Caki2 (cell line): Measurements from ENCODE around the gene PDE4D. TPM values are rescaled to one million over a fixed set of nuclear protein-coding genes. Genes with fewer than 3 reads are reported as not detected.
"Not testable (repeated sequence)": the region's sequence is repeated elsewhere in the genome, so short reads cannot be mapped to it uniquely, and the experiment has no call there.

ENCODE experiments used
- DNase-seq: peaks from one replicate; pipeline ENCODE4 v3.0.0-alpha.2; 2015; ENCODE audit warnings: low read depth
- in situ Hi-C: cut with HindIII; loops from 2 replicates; pipeline ENCODE4 v1.10.0; 2016; ENCODE audit warnings: low sequenced_read_pairs, low pct_unique_long_range_greater_than_20kb, mixed read lengths
- total RNA-seq: library from RNA; depleted of rRNA; stranded (reverse); fragments of >200 nt; shearing (Covaris generic); gene quantifications from 2 replicates; pipeline ENCODE4 v1.2.3, GENCODE V29; 2014; ENCODE audit warnings: low replicate concordance

The PDE4D gene
- total RNA-seq, 1 experiment from 2014 or later = 19.4 TPM

- no peak for DNase-seq
- in situ Hi-C loops = no loop called here
These were observed 195.0 kb downstream of the PDE4D start for GRCh38 chr5:59698207-59699178.

- in situ Hi-C loops = no loop called here
- no peak for DNase-seq
These were observed 199.1 kb downstream of the PDE4D start for GRCh38 chr5:59694411-59694810.

- DNase-seq = no peak
- in situ Hi-C loops = no loop called here
These were observed 199.8 kb downstream of the PDE4D start for GRCh38 chr5:59693492-59694309.

- no peak for DNase-seq
- in situ Hi-C loops = no loop called here
These were observed 207.7 kb downstream of the PDE4D start for GRCh38 chr5:59685793-59686192.

GRCh38 chr5:59685191-59685530, 208.4 kb downstream of the PDE4D start:
- DNase-seq = no peak
- in situ Hi-C loops = no loop called here

- no peak for DNase-seq
- in situ Hi-C loops = no loop called here
These were observed 208.9 kb downstream of the PDE4D start for GRCh38 chr5:59684388-59685190.

GRCh38 chr5:59683311-59683710, 210.2 kb downstream of the PDE4D start:
- in situ Hi-C loops = no loop called here

GRCh38 chr5:59682542-59682941, 211.0 kb downstream of the PDE4D start:
- no peak for DNase-seq
- in situ Hi-C loops = no loop called here

More at GRCh38 chr5:59683311-59683710, 210.2 kb downstream of the PDE4D start:
- DNase-seq = no peak

- DNase-seq = no peak
- in situ Hi-C loops = no loop called here
These were observed 214.6 kb downstream of the PDE4D start for GRCh38 chr5:59678943-59679342.

- no peak for DNase-seq
- in situ Hi-C loops = no loop called here
These were observed 218.8 kb downstream of the PDE4D start for GRCh38 chr5:59674763-59675162.

GRCh38 chr5:59673438-59674058, 220.0 kb downstream of the PDE4D start:
- in situ Hi-C loops = no loop called here
- peak; percentile 41 for DNase-seq

GRCh38 chr5:59666440-59667068, 227.0 kb downstream of the PDE4D start:
- in situ Hi-C loops = no loop called here
- DNase-seq = no peak

- DNase-seq, in situ Hi-C loops: not testable (repeated sequence)
These were observed 227.7 kb downstream of the PDE4D start for GRCh38 chr5:59665832-59666203.

- in situ Hi-C loops = no loop called here
- no peak for DNase-seq
These were observed 228.3 kb downstream of the PDE4D start for GRCh38 chr5:59665086-59665831.

GRCh38 chr5:59661954-59662615, 231.4 kb downstream of the PDE4D start:
- in situ Hi-C loops = no loop called here
- DNase-seq = no peak

- no peak for DNase-seq
- in situ Hi-C loops = no loop called here
These were observed 232.2 kb downstream of the PDE4D start for GRCh38 chr5:59661311-59661710.

GRCh38 chr5:59660737-59661136, 232.8 kb downstream of the PDE4D start:
- in situ Hi-C loops = no loop called here
- peak; percentile 33 for DNase-seq
